ENCODE measurements around the gene GMIP.

DNA sequence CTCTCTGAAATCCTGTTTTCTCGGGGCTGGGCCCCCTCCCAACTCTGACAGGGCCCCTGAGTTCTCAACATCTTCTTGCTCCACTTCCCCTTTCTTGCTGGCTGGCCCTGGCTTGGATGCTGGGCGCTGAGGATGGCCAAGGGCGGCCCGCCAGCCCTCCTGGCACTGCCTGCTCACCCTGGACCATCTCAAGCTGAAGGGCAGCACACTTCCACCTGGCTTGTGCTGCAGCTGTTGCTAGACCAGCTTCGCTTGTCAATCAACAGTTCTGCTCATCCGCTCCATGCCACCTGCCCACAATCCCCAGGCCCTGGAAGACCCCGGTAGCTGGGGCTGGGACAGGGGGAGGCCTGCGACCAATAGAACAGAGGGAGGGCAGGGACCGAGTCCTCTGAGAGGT lies 6.9 kb upstream of the GMIP start:
- TF ChIP-seq, protein P1, sequence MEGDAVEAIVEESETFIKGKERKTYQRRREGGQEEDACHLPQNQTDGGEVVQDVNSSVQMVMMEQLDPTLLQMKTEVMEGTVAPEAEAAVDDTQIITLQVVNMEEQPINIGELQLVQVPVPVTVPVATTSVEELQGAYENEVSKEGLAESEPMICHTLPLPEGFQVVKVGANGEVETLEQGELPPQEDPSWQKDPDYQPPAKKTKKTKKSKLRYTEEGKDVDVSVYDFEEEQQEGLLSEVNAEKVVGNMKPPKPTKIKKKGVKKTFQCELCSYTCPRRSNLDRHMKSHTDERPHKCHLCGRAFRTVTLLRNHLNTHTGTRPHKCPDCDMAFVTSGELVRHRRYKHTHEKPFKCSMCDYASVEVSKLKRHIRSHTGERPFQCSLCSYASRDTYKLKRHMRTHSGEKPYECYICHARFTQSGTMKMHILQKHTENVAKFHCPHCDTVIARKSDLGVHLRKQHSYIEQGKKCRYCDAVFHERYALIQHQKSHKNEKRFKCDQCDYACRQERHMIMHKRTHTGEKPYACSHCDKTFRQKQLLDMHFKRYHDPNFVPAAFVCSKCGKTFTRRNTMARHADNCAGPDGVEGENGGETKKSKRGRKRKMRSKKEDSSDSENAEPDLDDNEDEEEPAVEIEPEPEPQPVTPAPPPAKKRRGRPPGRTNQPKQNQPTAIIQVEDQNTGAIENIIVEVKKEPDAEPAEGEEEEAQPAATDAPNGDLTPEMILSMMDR (IDR thresholded peaks at IDR 0.05) = no peak
- TF ChIP-seq POLR2A (IDR thresholded peaks at IDR 0.05) (no peak), POLR2AphosphoS5 (IDR thresholded peaks at IDR 0.05; ENCODE audit: insufficient read depth in 1 of 2, low read depth in 1 of 2) (no peak)

Measured in vagina (tissue), 2 donors.